Adipocyte (in vitro differentiated cells): ENCODE measurements around the gene HYAL3.

ENCODE experiments used
- DNase-seq: peaks from one replicate; pipeline ENCODE4 v3.0.0-alpha.2; 2015; ENCODE audit warnings: low read depth
- H3K27me3 ChIP-seq: replicated peaks from 2 replicates; pipeline ENCODE4 v1.7.0; 2013; ENCODE audit warnings: mild to moderate bottlenecking, low read length, moderate library complexity; ENCODE audit not compliant: control insufficient read depth, insufficient read depth
- H3K36me3 ChIP-seq: 2 replicates; pipeline ENCODE4 v1.7.0; 2013; ENCODE audit warnings: low read length, mild to moderate bottlenecking, moderate library complexity; ENCODE audit not compliant: control insufficient read depth, insufficient read depth, severe bottlenecking
- H3K4me1 ChIP-seq: 2 replicates; pipeline ENCODE4 v1.7.0; 2013; ENCODE audit warnings: mild to moderate bottlenecking, low read length, moderate library complexity; ENCODE audit not compliant: control insufficient read depth, insufficient read depth
- H3K4me3 ChIP-seq: 2 replicates; pipeline ENCODE4 v1.7.0; 2013; ENCODE audit warnings: mild to moderate bottlenecking, low read length, moderate library complexity
- H3K9ac ChIP-seq: 2 replicates; pipeline ENCODE4 v1.7.0; 2013; ENCODE audit warnings: mild to moderate bottlenecking, low read length, moderate library complexity
- H3K9me3 ChIP-seq: 2 replicates; pipeline ENCODE4 v1.7.0; 2013; ENCODE audit warnings: mild to moderate bottlenecking, low read length, moderate library complexity; ENCODE audit not compliant: control insufficient read depth

HYAL3 gene

GRCh38 chr3:50339485-50340146, 40.4 kb upstream of the HYAL3 start:
- H3K4me1 ChIP-seq: peaks cover 49% of the 10 kb centered on the region
- no peak for DNase-seq
- peak overlapping the region; percentile 80 for H3K4me3 ChIP-seq
- H3K9me3 ChIP-seq: no peaks in the 10 kb centered on the region
- H3K9ac ChIP-seq: peak overlapping the region; percentile 89
- H3K36me3 ChIP-seq: no peaks in the 10 kb centered on the region
- H3K27me3 ChIP-seq: no peaks in the 10 kb centered on the region

- no peaks in the 10 kb centered on the region for H3K27me3 ChIP-seq
- H3K4me1 ChIP-seq: peaks cover 56% of the 10 kb centered on the region
- no peaks in the 10 kb centered on the region for H3K36me3 ChIP-seq
- peak overlapping the region; percentile 89 for H3K9ac ChIP-seq
- H3K9me3 ChIP-seq: no peaks in the 10 kb centered on the region
- no peak for DNase-seq
- H3K4me3 ChIP-seq: peak overlapping the region; percentile 40
Measured at GRCh38 chr3:50338965-50339364, 39.8 kb upstream of the HYAL3 start.

GRCh38 chr3:50337175-50337861, 38.1 kb upstream of the HYAL3 start:
- Histone ChIP-seq H3K36me3 (peaks cover under 1% of the 10 kb centered on the region), H3K27me3 (no peaks in the 10 kb centered on the region), H3K9me3 (no peaks in the 10 kb centered on the region), H3K4me1 (peaks cover 61% of the 10 kb centered on the region), H3K4me3 (peak overlapping the region; percentile 87), H3K9ac (peak overlapping the region; percentile 89)
- peak; percentile 100 for DNase-seq

GRCh38 chr3:50336452-50337174, 37.4 kb upstream of the HYAL3 start:
- Histone ChIP-seq H3K4me3 (peak overlapping the region; percentile 87), H3K36me3 (peaks cover 7% of the 10 kb centered on the region), H3K9me3 (no peaks in the 10 kb centered on the region), H3K4me1 (peaks cover 61% of the 10 kb centered on the region), H3K9ac (peak overlapping the region; percentile 89), H3K27me3 (no peaks in the 10 kb centered on the region)
- peak; percentile 53 for DNase-seq

GRCh38 chr3:50334339-50335075, 35.3 kb upstream of the HYAL3 start:
- peaks cover 28% of the 10 kb centered on the region for H3K36me3 ChIP-seq
- no peak for DNase-seq
- peak overlapping the region; percentile 50 for H3K9ac ChIP-seq
- no peaks in the 10 kb centered on the region for H3K9me3 ChIP-seq
- H3K27me3 ChIP-seq: no peaks in the 10 kb centered on the region
- peaks cover 46% of the 10 kb centered on the region for H3K4me1 ChIP-seq
- H3K4me3 ChIP-seq: peak overlapping the region; percentile 35

GRCh38 chr3:50333744-50334328, 34.6 kb upstream of the HYAL3 start:
- Histone ChIP-seq H3K9me3 (no peaks in the 10 kb centered on the region), H3K4me1 (peaks cover 41% of the 10 kb centered on the region), H3K27me3 (no peaks in the 10 kb centered on the region), H3K4me3 (peak overlapping the region; percentile 35), H3K9ac (peak overlapping the region; percentile 50), H3K36me3 (peaks cover 31% of the 10 kb centered on the region)
- no peak for DNase-seq

- Histone ChIP-seq H3K36me3 (peaks cover 32% of the 10 kb centered on the region), H3K4me3 (no peak overlapping the region)
Measured at GRCh38 chr3:50331364-50331907, 32.2 kb upstream of the HYAL3 start.

GRCh38 chr3:50330330-50330729, 31.1 kb upstream of the HYAL3 start:
- no peak for DNase-seq
- Histone ChIP-seq H3K4me3 (no peak overlapping the region), H3K36me3 (peaks cover 42% of the 10 kb centered on the region), H3K9ac (no peak overlapping the region), H3K9me3 (no peaks in the 10 kb centered on the region), H3K4me1 (peaks cover 34% of the 10 kb centered on the region), H3K27me3 (no peaks in the 10 kb centered on the region)

More at GRCh38 chr3:50331364-50331907, 32.2 kb upstream of the HYAL3 start:
- no peaks in the 10 kb centered on the region for H3K9me3 ChIP-seq
- no peaks in the 10 kb centered on the region for H3K27me3 ChIP-seq
- DNase-seq: no peak
- H3K4me1 ChIP-seq: peaks cover 45% of the 10 kb centered on the region
- H3K9ac ChIP-seq: no peak overlapping the region

GRCh38 chr3:50327943-50328691, 28.9 kb upstream of the HYAL3 start, which contains the start of gene TUSC2:
TUSC2 (minus strand) TSS chr3:50328223; CDS start chr3:50328099, 124 bp downstream.
- Histone ChIP-seq H3K4me1 (peaks cover 16% of the 10 kb centered on the region), H3K4me3 (peak within 1 kb of the TSS; percentile 94), H3K9me3 (no peaks in the 10 kb centered on the region), H3K9ac (peak within 1 kb of the TSS; percentile 96), H3K27me3 (no peaks in the 10 kb centered on the region), H3K36me3 (peaks cover 42% of the 10 kb centered on the region)
- DNase-seq: peak; percentile 99

GRCh38 chr3:50327129-50327528, 27.9 kb upstream of the HYAL3 start:
- Histone ChIP-seq H3K9ac (peak overlapping the region; percentile 96), H3K9me3 (no peaks in the 10 kb centered on the region), H3K36me3 (peaks cover 40% of the 10 kb centered on the region), H3K4me1 (peaks cover 18% of the 10 kb centered on the region), H3K4me3 (peak overlapping the region; percentile 94), H3K27me3 (no peaks in the 10 kb centered on the region)
- no peak for DNase-seq
